Brain pericyte (primary cell): Measurements from ENCODE around the gene PDGFD.

ENCODE experiments used
- DNase-seq: peaks from one replicate; pipeline ENCODE4 v3.0.0-alpha.2; 2012; ENCODE audit warnings: low read depth, low spot score

Gene PDGFD

GRCh38 chr11:104145062-104145461 lies 18.9 kb downstream of the PDGFD start:
- no peak for DNase-seq

- no peak for DNase-seq
Measured at GRCh38 chr11:104142698-104143097, 21.2 kb downstream of the PDGFD start.

GRCh38 chr11:104136861-104137260 lies 27.1 kb downstream of the PDGFD start:
- no peak for DNase-seq

- DNase-seq: no peak
Measured at GRCh38 chr11:104134745-104135144, 29.2 kb downstream of the PDGFD start.

- DNase-seq: no peak
Measured at GRCh38 chr11:104130161-104130560, 33.8 kb downstream of the PDGFD start.

GRCh38 chr11:104129145-104129544 lies 34.8 kb downstream of the PDGFD start:
- DNase-seq: no peak

GRCh38 chr11:104127828-104128227 lies 36.1 kb downstream of the PDGFD start:
- DNase-seq: no peak

GRCh38 chr11:104126464-104126863 lies 37.5 kb downstream of the PDGFD start:
- DNase-seq: no peak

GRCh38 chr11:104124979-104125378 lies 39.0 kb downstream of the PDGFD start:
- no peak for DNase-seq

- DNase-seq: no peak
Measured at GRCh38 chr11:104122836-104123235, 41.1 kb downstream of the PDGFD start.

GRCh38 chr11:104122011-104122635 lies 41.8 kb downstream of the PDGFD start:
- no peak for DNase-seq

- no peak for DNase-seq
Measured at GRCh38 chr11:104120493-104121137, 43.3 kb downstream of the PDGFD start.

GRCh38 chr11:104118105-104118744 lies 45.7 kb downstream of the PDGFD start:
- DNase-seq: no peak

GRCh38 chr11:104113541-104113940 lies 50.4 kb downstream of the PDGFD start:
- no peak for DNase-seq

GRCh38 chr11:104106136-104106754 lies 57.7 kb downstream of the PDGFD start:
- no peak for DNase-seq

GRCh38 chr11:104105155-104105554 lies 58.8 kb downstream of the PDGFD start:
- no peak for DNase-seq

GRCh38 chr11:104104664-104105063 lies 59.3 kb downstream of the PDGFD start:
- DNase-seq: no peak

GRCh38 chr11:104104201-104104600 lies 59.7 kb downstream of the PDGFD start:
- DNase-seq: no peak

GRCh38 chr11:104098555-104098954 lies 65.4 kb downstream of the PDGFD start:
- DNase-seq: no peak

- no peak for DNase-seq
Measured at GRCh38 chr11:104098132-104098531, 65.8 kb downstream of the PDGFD start.

GRCh38 chr11:104096900-104097299 lies 67.0 kb downstream of the PDGFD start:
- DNase-seq: no peak

- no peak for DNase-seq
Measured at GRCh38 chr11:104095791-104096190, 68.2 kb downstream of the PDGFD start.

- no peak for DNase-seq
Measured at GRCh38 chr11:104094576-104094975, 69.4 kb downstream of the PDGFD start.
